ENCODE results near the gene CABLES1.
"Not testable (repeated sequence)": the region's sequence is repeated elsewhere in the genome, so short reads cannot be mapped to it uniquely, and the experiment has no call there.

CABLES1 gene, protein sequence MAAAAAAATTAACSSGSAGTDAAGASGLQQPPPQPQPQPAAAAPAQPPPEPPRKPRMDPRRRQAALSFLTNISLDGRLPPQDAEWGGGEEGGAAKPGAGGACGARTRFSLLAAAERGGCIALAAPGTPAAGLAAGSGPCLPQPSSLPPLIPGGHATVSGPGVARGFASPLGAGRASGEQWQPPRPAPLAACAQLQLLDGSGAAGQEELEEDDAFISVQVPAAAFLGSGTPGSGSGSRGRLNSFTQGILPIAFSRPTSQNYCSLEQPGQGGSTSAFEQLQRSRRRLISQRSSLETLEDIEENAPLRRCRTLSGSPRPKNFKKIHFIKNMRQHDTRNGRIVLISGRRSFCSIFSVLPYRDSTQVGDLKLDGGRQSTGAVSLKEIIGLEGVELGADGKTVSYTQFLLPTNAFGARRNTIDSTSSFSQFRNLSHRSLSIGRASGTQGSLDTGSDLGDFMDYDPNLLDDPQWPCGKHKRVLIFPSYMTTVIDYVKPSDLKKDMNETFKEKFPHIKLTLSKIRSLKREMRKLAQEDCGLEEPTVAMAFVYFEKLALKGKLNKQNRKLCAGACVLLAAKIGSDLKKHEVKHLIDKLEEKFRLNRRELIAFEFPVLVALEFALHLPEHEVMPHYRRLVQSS

DNA sequence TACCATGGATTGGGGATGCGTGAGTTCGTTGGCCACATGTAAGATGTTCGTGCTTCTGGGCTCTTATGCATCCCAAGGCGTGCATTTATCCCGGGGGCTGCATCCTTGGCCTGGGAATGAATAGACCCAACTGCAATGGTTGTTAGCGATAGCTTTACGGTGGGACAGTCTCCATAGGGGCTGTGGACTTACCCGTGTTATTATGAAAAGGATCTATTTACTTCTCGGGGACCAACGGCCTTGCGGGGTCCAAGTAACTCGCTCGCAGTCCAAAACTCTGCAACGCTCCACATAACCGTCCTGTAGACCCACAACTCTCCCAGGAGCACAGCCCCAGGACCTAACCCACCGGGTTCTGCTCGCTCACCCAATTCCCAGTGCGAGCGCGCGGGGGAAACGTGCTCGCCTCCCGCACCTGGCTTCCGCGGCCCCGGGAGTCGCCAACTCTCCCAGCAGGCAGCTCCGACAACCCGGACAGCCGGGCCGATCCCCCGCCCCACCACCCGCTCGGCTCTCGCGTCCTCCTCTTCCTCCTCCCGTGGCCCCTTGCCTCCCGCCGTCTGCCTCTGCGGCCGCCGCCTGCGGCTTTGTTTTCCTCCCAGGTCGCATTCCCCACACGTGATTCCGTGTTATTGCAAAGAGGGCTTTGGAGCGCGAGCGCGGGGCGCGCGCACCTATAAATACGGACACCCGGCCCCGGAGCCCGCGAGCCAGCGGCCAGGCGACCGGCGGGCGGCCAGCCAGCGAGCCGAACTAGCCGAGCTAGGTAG lies at the start of gene CABLES1:
Gene CABLES1, plus strand, starts transcription at position 706 of the 770 bp plus-strand sequence. CDS start 278 bp downstream, outside the sequence.
- DNase-seq (ENCODE audit: low read depth) = peak; percentile 63

DNA sequence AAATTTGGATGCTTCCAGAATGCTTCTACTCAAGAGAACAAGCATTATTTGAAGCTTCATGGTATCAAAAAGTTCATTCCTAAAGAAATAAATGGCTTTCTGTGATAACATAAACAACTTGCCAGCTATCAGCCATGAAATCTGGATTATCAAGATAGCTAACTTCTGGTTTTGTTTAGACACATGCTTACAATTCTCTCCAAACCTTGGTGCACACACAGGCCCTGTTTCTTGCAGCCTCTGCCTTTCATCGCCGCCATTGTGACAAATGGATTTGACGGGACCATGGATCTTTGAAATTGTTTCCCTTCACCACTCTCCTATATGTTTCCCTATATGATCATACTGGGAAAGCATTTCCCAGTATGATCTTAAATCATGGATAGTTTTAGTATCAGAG lies 47.9 kb upstream of the CABLES1 start:
- DNase-seq (ENCODE audit: low read depth) = no peak

DNA sequence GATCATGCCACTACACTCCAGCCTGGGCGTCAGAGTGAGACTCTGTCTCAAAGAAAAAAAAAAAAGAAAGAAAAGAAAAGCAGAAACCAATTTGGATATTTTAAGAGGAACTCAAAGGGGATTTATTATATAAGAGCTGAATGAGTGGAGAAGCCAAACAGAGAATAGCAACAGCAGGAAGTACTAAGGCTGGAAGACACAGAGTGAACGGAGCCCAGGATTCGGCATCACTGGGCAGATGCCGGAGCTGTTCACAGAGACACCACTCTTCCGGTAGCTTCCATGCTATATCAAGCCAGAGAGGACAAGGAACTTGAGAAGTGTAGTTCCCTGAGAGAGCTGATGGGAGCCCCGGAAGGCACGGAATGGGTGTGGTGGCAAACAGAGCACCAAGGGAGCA lies 47.0 kb upstream of the CABLES1 start:
- DNase-seq (ENCODE audit: low read depth) = no peak

DNA sequence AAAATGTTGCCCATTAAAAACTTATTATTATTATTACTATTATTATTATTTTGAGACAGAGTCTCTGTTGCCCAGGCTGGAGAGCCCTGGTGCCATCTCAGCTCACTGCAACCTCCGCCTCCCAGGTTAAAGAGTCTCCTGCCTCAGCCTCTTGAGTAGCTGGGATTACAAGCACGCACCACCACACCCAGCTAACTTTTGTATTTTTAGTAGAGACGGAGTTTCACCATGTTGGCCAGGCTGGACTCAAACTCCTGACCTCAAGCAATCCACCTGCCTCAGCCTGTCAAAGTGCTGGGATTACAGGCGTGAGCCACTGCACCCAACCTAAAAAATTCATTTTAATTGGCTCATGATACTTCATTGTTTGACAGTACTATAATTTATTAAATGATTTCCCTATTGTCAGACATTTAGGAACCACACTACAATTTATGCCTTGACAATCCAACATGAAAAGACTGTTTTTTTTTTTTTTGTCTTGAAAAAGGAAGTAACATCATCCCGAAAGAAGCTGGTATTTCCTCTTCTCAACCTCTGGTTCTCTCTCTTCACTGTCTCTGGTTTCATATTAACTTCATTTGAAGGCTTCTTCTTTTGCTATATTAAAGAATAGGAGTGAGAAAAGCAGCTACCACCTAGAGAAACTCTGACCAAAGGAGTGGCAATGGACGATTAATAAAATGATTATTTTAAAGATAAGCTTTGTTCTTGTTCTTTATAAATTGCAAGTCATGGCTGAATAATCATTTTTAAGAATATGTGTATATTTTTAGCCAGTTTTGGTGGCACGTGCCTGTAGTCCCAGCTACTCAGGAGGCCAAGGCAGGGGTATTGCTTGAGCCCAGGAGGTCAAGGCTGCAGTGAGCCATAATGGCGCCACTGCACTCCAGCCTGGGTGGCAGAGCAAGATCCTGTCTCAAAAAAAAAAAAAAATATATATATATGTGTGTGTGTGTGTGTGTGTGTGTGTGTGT lies 44.0 kb upstream of the CABLES1 start:
- DNase-seq (ENCODE audit: low read depth) = peak; percentile 67

DNA sequence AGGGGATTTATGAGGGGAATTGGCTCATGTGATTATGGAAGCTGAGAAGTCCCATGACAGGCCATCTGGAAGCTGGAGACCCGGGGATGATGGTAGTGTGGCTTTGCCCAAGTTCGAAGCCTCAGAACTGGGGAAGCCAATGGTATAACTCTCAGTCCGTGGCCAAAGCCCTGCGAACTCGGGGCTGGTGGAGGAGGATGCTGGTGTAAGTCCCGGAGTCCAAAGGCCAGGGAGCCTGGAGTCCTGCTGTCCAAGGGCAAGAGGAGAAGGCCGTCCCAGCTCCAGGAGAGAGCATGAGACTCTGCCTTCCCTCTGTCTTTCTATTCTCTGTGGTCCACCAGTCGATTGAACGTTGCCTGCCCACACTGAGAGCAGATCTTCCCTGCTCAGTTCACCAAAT lies 43.2 kb upstream of the CABLES1 start:
- no peak for DNase-seq (ENCODE audit: low read depth)

DNA sequence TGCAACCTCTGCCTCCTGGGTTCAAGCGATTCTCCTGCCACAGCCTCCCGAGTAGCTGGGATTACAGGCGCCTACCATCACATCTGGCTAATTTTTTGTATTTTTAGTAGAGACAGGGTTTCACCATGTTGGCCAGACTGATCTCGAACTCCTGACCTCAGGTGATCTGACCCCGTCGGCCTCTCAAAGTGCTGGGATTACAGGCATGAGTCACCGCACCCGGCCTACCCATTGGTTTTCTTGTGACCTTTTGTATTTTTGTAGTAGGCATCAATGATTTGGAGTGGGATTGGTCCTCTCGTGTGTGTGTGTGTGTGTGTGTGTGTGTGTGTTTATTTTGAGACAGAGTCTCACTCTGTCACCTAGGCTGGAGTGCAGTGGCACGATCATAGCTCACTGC lies 42.2 kb upstream of the CABLES1 start:
- not testable (repeated sequence) for DNase-seq (ENCODE audit: low read depth)

DNA sequence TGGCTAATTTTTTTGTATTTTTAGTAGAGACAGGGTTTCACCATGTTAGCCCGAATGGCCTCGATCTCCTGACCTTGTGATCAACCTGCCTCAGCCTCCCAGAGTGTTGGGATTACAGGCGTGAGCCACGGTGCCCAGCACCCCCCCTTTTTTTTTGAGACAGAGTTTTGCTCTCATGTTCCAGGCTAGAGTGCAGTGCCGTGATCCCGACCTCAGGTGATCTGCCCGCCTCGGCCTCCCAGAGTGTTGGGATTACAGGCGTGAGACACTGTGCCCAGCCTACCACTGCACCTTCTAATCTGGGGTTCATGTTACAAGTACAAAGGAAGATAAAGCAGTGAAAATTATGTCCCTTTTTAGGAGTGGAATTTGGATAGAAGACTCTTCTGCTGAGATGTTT lies 41.5 kb upstream of the CABLES1 start:
- DNase-seq (ENCODE audit: low read depth) = no peak

DNA sequence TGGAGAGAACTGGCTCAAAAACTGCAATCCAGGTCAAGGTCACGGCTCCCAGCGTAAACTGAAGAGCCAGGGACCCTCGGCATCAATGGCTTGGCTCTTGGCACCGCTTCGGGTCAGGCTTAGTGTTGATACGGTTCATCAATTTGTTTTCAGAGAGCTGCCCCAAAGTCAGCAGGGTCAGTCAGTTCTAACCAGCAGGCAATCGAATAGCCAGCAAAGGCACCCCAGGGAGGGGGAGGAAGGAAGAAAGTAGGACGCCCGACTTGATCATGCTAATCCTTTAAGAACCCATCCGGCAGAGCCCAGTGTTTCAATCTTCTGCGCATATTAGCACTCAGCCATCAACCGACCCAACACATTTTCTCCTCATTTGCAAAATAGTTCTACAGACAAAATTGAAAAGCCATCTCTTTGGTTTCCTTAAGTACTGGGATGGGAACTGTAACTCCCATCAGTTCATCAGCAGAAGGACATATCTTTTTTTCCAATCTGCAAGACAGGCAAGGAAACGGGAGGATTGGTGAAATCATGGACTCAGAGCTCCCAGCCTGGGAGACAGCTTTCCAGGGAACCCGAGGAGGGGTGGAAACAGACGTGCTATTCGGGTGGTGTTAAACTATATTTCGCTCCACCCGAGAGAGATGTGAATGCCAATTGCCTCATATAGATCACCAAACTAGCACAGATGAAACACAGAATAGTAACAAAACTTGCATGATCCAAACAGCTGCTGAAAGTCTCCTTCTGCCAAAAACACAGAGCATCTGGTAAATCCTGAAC lies 40.7 kb upstream of the CABLES1 start:
- DNase-seq (ENCODE audit: low read depth) = no peak

DNA sequence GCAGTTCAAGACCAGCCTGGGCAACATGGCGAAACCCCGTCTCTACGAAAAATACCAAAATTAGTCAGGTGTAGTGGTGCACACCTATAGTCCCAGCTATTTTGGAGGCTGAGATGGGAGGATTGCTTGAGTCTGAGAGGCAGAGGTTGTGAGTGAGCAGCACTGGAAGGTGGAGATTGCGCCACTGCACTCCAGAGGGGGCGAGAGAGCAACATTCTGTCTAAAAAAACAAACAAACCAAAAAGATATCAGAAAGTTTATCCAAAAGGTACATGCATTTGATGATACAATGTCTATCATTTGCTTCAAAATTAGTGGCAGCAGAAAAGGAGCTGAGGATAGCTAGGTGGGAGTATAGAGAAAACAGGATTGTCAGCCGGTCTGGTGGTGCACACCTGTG lies 39.8 kb upstream of the CABLES1 start:
- DNase-seq (ENCODE audit: low read depth) = no peak

DNA sequence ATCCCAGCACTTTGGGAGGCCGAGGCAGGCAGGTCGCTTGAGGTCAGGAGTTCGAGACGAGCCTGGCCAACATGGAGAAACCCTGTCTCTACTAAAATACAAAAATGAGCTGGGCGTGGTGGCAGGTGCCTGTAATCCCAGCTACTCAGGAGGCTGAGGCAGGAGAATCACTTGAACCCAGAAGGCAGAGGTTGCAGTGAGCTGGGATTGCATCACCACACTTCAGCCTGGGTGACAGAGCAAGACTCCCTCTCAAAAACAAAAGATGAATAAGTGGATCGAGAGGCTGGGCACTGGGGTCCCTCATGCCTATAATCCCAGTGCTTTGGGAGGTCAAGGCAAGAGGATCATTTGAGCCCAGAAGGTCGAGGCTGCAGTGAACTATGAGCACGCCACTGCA lies 38.3 kb upstream of the CABLES1 start:
- not testable (repeated sequence) for DNase-seq (ENCODE audit: low read depth)

DNA sequence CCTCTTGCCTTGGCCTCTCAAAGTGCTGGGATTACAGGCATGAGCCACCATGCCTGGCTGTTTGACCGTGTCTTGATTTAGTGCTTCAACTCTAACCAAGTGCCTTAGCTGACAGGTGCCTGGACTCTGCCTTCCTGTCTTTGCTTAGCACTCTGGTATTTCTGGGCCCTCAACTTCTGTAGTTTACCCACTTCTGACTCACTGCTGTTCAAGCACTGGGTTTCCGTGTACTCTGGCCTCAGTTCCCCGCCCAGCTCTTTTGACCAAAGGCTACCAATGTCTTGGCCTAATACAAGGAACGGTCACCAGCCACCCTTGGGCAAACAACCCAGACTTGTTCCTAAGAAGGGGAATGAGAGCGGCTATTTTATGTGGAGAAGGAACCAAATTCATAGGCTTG lies 35.7 kb upstream of the CABLES1 start:
- DNase-seq (ENCODE audit: low read depth) = no peak

DNA sequence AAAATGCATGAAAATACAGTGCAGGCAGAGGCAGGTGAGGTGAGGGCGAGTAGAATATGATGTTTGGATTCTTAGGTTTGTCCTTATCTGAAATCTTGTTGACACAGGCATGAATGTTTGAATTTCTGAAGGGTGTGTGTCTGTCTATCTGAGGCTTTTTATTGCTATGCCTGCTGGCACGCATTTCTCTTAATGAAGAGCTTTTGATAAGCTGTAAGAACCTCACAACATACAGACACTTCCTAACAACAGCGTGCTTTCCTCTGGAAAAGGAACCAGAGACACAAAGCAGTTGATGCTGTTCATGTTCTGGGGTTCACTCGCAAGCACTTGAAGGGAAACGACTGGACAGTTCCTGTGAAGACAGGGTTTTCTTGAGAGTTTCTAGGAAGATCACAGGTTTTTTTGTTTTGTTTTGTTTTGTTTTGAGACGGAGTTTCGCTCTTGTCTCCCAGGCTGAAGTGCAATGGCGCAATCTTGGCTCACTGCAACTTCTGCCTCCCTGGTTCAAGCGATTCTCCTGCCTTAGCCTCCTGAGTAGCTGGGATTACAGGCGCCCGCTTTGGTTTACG lies 33.3 kb upstream of the CABLES1 start:
- no peak for DNase-seq (ENCODE audit: low read depth)

DNA sequence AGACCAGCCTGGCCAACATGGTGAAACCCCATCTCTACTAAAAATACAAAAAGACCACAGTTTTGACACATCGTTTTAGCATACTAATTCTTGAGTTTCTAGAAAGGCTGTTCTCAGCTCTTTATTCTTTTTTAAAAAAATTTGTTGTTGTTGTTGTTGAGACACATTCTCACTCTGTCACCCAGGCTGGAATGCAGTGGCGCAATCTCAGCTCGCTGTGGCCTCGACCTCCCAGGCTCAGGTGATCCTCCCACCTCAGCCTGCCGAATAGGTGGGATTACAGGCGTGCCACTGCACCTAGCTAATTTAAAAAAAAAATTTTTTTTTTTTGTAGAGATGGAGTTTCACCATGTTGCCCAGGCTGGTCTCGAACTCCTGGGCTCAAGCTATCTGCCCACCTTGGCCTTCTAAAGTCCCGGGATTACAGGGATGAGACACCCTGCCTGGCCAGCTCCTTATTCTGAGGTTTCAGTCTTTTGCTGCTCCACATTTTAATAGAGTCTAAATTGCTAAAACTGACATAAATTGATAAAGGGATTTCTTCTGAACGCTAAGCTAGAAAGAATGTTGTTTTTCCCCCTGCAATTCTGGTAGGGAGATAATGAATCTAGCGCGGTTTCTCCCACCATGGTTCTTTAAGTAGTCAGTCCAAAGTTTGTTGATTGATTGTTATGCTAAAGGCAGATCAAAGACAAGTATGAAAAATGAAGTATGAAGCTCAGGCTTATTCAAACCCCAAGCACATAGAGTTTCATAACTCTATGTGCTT lies 32.6 kb upstream of the CABLES1 start:
- DNase-seq (ENCODE audit: low read depth) = no peak

DNA sequence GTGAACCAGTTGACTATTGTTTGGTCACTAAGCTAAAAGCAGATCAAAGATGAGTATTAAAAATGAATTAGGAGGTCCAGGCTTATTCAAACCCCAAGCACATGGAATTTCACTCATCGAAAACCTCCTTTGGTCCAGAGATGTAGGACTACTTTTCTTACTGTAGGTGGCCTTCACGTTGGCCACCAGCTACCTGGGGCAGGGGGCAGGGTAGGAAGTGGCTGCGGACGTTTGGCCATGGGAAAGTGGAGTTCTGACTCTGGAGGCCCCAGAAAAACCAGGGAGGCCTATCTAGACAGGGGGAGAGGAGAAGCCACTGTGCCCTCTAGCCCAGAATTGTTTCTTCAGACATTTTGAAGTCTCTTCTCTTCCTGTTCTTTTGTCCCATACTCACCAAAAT lies 31.8 kb upstream of the CABLES1 start:
- DNase-seq (ENCODE audit: low read depth) = no peak

DNA sequence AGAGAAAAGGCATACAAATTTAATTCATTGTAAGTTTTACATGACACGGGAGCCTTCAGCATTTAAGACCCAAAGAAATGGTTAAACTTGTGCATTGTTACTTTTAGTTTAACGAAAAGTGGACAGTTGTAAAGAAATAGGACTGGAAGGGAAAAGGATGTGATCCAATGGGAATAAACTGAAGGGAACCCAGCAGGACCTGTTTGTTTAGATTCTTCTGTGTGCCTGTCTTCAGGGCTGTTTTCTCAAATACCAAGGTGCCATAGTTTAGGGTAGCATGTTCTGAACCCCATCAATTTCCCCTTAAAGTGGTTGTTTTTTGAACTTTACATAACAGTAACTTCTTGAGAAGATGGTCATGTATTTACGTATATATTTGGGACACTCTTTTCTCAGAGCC lies 30.3 kb upstream of the CABLES1 start:
- no peak for DNase-seq (ENCODE audit: low read depth)

DNA sequence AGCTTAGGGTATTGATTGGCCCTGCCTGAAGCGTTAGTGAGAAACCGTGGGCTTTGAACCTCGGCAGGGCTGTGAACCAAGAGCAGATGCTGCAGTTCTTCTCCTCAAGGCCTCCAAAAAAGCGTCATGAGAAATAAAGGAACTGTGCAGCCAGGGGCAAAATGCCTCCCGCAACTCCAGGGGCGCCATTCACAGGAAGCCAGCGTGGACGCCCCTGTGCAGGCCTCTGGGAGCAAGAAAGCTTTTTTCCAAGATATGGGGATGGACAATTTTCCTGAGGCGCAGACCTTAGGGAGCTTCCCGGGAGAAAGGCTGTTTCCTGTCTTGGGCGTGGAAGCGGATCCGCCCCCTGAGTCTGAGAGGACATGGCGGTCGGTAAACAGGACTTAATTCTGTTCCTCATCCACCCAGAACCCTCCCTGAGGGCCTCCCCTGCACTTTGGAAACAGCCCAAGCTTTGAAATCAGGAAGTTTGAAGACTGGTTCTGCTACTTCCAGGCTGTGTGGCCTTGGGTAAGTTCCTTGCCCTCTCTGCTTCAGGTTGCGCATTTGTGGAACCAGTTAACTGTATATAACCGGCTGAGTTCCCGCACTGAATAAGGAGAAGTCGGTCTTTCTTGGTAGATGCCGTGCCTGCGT lies 29.6 kb upstream of the CABLES1 start:
- no peak for DNase-seq (ENCODE audit: low read depth)

DNA sequence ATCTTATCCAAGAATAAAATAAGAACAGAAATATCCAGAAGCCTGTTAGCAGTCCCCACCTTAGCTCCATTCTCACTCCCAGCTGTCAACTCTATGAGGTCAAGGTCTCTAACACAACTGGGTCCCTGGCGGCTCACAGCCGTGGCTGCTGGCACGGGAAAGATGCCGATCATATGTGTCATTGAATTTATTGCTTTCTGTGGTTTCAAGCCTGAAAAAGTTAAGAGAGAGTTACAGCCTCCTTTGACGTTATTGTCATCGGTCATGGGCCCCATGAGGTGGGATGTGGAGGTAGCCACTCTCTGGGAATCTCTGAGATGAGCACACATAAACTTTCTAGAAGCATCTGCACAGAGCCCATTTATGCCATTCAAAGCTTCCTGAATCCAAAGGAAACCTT lies 28.7 kb upstream of the CABLES1 start:
- peak; percentile 97 for DNase-seq (ENCODE audit: low read depth)

DNA sequence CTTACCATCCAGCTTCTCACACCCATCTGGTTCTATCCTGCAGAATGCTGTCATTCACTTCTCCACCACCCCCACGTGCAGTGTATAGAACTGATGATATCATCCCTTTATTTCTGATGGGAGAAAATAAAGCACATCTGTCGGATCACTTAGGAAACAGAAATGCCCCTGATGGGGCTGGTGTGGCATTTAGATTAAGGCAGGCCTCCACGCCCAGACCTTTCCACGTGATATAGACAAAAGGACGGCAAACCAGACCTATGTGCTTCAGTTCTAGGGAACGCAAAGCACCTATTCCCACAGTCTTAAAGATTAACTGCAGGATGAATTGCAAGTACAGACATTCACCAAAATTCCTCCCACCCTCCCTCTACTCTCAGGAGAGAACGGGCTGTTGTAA lies 27.6 kb upstream of the CABLES1 start:
- no peak for DNase-seq (ENCODE audit: low read depth)

DNA sequence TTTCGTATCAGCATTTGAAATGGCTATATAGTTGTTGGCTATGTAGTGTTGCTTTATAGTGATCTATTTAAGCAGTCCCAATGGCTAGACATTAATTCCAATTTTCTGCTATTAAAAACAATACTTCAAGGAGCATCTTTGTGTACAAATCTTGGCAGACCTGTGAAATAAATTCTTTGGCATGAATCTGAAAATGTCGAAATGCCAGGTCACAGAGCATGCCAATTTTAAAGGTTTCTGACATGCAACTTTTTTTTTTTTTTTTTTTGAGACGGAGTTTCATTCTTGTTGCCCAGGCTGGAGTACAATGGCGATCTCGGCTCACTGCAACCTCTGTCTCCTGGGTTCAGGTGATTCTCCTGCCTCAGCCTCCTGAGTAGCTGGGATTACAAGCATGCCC lies 26.8 kb upstream of the CABLES1 start:
- no peak for DNase-seq (ENCODE audit: low read depth)

Measured in EH (cell line).